Bronchial epithelial cell (primary cell): Measurements from ENCODE around the gene GALNT18. TPM values are rescaled to one million over a fixed set of nuclear protein-coding genes. Genes with fewer than 3 reads are reported as not detected.

Experiments
- DNase-seq: peaks from one replicate; pipeline ENCODE4 v3.0.0-alpha.2; 2010; ENCODE audit warnings: low read depth
- FAIRE-seq: peaks from 2 replicates; lab custom pipeline; 2011; peaks lifted over from hg19 to GRCh38; lab: Jason Lieb, UNC
- H3K27me3 ChIP-seq: 2 replicates; pipeline ENCODE4 v1.5.1; 2011; ENCODE audit warnings: low read length; ENCODE audit not compliant: control insufficient read depth, insufficient read depth
- H3K36me3 ChIP-seq: 2 replicates; pipeline ENCODE4 v1.5.1; 2011; ENCODE audit warnings: low read length; ENCODE audit not compliant: control insufficient read depth, insufficient read depth
- H3K4me3 ChIP-seq: 2 replicates; pipeline ENCODE4 v1.5.1; 2011; ENCODE audit warnings: mild to moderate bottlenecking, low read depth, low read length, control low read depth
- CTCF ChIP-seq: IDR thresholded peaks from 2 replicates; pipeline ENCODE4 v1.5.1; 2011; ENCODE audit warnings: mild to moderate bottlenecking, moderate library complexity, low read length, control low read depth, inconsistent platforms; ENCODE audit not compliant: insufficient read depth, severe bottlenecking
- total RNA-seq: library from RNA; depleted of rRNA; stranded (reverse); fragments of >200 nt; gene quantifications from 2 replicates; pipeline ENCODE4 v1.2.1, GENCODE V29; 2014

The GALNT18 gene
- total RNA-seq, 1 donor from 2014 or later: 26.1 TPM

- Histone ChIP-seq H3K4me3 (no peak overlapping the region), H3K36me3 (no peaks in the 10 kb centered on the region), H3K27me3 (no peaks in the 10 kb centered on the region)
- no peak for TF ChIP-seq CTCF
- no peak for FAIRE-seq
- peak; percentile 50 for DNase-seq
These were observed 378.0 kb downstream of the GALNT18 start for GRCh38 chr11:11243590-11244469.

- no peak for FAIRE-seq
- no peak for TF ChIP-seq CTCF
- no peak overlapping the region for H3K4me3 ChIP-seq
- DNase-seq: no peak
- no peaks in the 10 kb centered on the region for H3K36me3 ChIP-seq
- H3K27me3 ChIP-seq: no peaks in the 10 kb centered on the region
These were observed 378.6 kb downstream of the GALNT18 start for GRCh38 chr11:11243209-11243589.

GRCh38 chr11:11241284-11241683 lies 380.5 kb downstream of the GALNT18 start:
- TF ChIP-seq CTCF: no peak
- H3K27me3 ChIP-seq: no peaks in the 10 kb centered on the region
- no peaks in the 10 kb centered on the region for H3K36me3 ChIP-seq
- no peak overlapping the region for H3K4me3 ChIP-seq
- no peak for DNase-seq
- FAIRE-seq: no peak

- Histone ChIP-seq H3K36me3 (no peaks in the 10 kb centered on the region), H3K27me3 (no peaks in the 10 kb centered on the region), H3K4me3 (no peak overlapping the region)
- no peak for TF ChIP-seq CTCF
- DNase-seq: peak; percentile 73
- no peak for FAIRE-seq
These were observed 381.8 kb downstream of the GALNT18 start for GRCh38 chr11:11239959-11240358.

GRCh38 chr11:11237070-11237832 lies 384.6 kb downstream of the GALNT18 start:
- Histone ChIP-seq H3K27me3 (no peaks in the 10 kb centered on the region), H3K4me3 (no peak overlapping the region), H3K36me3 (no peaks in the 10 kb centered on the region)
- FAIRE-seq (no peak), DNase-seq (no peak)
- no peak for TF ChIP-seq CTCF
